Brain microvascular endothelial cell (primary cell): ENCODE measurements around the gene PHGDH.

Source experiments
- DNase-seq: peaks from one replicate; pipeline ENCODE4 v3.0.0-alpha.2; 2020
- H3K27ac ChIP-seq: fragments of 250-450 bp; sonication (Bioruptor Pico); 2 replicates; pipeline ENCODE4 v1.5.1; 2020; ENCODE audit warnings: mild to moderate bottlenecking, moderate library complexity
- H3K27me3 ChIP-seq: fragments of 250-450 bp; sonication (Bioruptor Pico); replicated peaks from 2 replicates; pipeline ENCODE4 v1.5.1; 2020; ENCODE audit warnings: mild to moderate bottlenecking
- H3K36me3 ChIP-seq: fragments of 250-450 bp; sonication (Bioruptor Pico); replicated peaks from 2 replicates; pipeline ENCODE4 v1.5.1; 2020; ENCODE audit warnings: mild to moderate bottlenecking
- H3K4me3 ChIP-seq: 2 replicates; pipeline ENCODE4 v1.5.1; 2011; ENCODE audit warnings: low read depth, mild to moderate bottlenecking, control low read depth, low read length, moderate library complexity
- in situ Hi-C: cut with HindIII; loops from 2 replicates; pipeline ENCODE4 v1.10.0; 2017; ENCODE audit warnings: low sequenced_read_pairs, low pct_ligation_motif_present
- TF ChIP-seq, protein P1 (sequence below): IDR thresholded peaks from 2 replicates; pipeline ENCODE4 v1.5.1; 2011; ENCODE audit warnings: low read depth, mild to moderate bottlenecking, moderate library complexity, low read length, control low read depth, inconsistent platforms; ENCODE audit errors: missing control alignments

The PHGDH gene

DNA sequence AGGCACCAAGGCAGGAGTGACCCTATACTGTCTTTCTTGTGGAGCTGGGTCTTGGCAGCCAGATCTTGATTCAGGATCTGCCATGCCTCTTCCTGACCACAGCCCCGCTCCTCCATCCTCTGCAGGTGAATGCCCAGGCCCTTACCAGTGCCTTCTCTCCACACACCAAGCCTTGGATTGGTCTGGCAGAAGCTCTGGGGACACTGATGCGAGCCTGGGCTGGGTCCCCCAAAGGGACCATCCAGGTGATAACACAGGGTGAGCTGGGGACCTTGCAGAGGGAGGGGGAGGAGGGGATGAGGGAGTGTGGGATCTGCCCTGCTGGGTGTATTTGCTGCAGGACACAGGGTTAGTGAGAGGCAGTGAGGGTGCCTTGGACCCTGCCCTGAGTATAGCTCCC lies 28.5 kb downstream of the PHGDH start:
- H3K27me3 ChIP-seq, result no peaks in the 10 kb centered on the region
- no peak overlapping the region for H3K27ac ChIP-seq
- no peak for DNase-seq
- no peak overlapping the region for H3K4me3 ChIP-seq
- in situ Hi-C loops, result no loop called here
- TF ChIP-seq, protein P1, sequence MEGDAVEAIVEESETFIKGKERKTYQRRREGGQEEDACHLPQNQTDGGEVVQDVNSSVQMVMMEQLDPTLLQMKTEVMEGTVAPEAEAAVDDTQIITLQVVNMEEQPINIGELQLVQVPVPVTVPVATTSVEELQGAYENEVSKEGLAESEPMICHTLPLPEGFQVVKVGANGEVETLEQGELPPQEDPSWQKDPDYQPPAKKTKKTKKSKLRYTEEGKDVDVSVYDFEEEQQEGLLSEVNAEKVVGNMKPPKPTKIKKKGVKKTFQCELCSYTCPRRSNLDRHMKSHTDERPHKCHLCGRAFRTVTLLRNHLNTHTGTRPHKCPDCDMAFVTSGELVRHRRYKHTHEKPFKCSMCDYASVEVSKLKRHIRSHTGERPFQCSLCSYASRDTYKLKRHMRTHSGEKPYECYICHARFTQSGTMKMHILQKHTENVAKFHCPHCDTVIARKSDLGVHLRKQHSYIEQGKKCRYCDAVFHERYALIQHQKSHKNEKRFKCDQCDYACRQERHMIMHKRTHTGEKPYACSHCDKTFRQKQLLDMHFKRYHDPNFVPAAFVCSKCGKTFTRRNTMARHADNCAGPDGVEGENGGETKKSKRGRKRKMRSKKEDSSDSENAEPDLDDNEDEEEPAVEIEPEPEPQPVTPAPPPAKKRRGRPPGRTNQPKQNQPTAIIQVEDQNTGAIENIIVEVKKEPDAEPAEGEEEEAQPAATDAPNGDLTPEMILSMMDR, result no peak
- H3K36me3 ChIP-seq, result peaks cover 21% of the 10 kb centered on the region

DNA sequence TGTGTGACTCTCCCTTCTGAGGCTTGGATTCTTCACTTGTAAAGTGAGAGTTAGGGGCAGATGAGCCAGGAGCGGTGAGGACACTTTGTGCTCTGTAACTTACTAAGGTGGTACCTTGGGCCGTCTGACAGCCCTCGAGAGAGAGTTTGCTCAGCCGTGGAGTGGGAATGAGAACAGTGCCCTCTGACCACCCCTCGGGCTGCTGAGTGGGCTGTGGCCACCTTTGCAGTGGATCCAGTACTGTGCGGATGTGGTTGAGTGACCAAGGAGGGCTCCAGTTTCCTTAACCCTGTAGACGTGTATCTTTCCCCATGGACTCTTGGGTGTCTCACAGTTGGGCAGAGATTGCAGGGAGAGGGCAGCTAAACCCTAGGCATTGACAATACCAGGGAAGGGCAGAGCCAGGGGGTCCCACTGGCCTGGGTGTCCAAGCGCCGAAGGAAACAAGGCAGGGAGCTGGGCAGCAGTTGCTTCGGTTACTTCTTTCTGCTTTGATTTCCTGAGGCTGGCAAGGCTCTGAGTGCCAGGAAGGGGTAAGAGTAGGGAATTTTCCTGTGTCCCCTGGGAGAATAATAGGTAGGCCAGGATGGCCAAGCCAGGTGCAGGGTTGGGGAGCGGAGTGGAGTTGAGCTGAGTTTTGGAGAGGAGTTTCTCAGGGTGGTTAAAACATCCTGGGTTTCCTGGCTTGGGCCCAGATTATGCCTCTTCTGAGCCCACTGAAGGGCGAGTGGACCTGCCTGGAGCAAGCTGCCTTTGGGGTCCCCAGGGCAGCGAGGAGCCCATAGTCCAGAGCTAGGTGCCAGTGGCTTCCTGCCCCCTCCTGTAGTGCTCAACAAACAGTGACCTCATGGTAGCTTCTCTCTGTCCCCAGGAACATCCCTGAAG lies 29.4 kb downstream of the PHGDH start:
- H3K4me3 ChIP-seq, result no peak overlapping the region
- no peak overlapping the region for H3K27ac ChIP-seq
- TF ChIP-seq, protein P1, result no peak
- in situ Hi-C loops, result no loop called here
- no peak for DNase-seq
- no peaks in the 10 kb centered on the region for H3K27me3 ChIP-seq
- peaks cover 14% of the 10 kb centered on the region for H3K36me3 ChIP-seq

DNA sequence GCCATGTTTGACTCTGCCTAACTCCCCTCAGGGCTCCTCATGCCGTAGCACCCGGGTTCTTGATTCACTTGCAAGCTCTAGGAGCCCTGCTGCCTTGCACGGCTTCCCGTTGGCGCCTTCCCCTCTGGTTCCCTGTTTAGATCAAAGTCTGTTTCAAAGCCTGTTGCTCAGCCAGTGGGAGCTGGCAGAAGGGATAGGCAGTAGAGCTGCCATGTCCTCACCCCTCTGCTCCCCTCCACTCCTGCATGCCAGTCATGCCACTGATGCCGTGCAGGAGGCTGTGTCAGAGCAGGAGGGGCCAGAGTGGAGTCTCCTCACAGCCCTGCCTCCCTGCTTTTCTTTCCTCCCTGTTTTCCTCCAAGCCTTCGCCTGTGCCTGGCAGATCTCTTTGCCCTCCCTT lies 30.5 kb downstream of the PHGDH start:
- DNase-seq, result no peak
- in situ Hi-C loops, result no loop called here
- H3K27me3 ChIP-seq, result no peaks in the 10 kb centered on the region
- TF ChIP-seq, protein P1, result no peak
- no peak overlapping the region for H3K4me3 ChIP-seq
- no peak overlapping the region for H3K27ac ChIP-seq
- peaks cover 4% of the 10 kb centered on the region for H3K36me3 ChIP-seq

DNA sequence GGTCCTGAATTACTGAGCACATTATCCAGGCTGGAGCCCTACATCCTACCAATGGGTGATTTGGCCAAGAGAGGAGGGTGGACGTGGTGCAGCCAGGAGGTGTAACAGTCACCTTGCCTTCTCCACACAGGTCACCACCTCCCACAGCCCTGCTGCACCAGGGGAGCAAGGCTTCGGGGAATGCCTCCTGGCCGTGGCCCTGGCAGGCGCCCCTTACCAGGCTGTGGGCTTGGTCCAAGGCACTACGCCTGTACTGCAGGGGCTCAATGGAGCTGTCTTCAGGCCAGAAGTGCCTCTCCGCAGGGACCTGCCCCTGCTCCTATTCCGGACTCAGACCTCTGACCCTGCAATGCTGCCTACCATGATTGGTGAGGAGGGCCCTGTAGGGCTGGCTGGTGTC lies 30.9 kb downstream of the PHGDH start:
- no peak for DNase-seq
- peaks cover 4% of the 10 kb centered on the region for H3K36me3 ChIP-seq
- no peak overlapping the region for H3K27ac ChIP-seq
- H3K4me3 ChIP-seq, result no peak overlapping the region
- TF ChIP-seq, protein P1, result no peak
- in situ Hi-C loops, result no loop called here
- no peaks in the 10 kb centered on the region for H3K27me3 ChIP-seq

DNA sequence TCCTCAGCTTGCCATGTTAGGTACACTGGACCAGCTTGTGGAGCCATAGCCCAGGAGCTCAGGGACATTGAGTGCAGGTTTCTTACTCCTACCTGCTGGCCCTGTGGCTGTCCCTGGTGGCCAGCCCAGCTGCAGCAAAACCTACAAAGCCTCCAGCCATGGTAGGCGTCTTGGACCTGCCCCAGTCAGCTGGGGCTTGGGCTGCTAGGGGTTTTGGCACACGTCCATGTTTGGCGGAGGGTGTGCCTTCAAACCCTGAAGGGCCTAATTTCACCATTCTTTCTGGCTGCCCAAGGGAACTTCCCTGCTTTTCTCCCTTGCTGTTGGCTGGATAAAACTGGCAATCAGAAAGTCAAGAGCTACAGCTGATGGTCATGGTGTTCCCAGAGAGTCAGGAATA lies 31.6 kb downstream of the PHGDH start:
- no peak for DNase-seq
- Histone ChIP-seq H3K27ac (no peak overlapping the region), H3K27me3 (no peaks in the 10 kb centered on the region), H3K36me3 (peaks cover 4% of the 10 kb centered on the region), H3K4me3 (no peak overlapping the region)
- in situ Hi-C loops, result no loop called here
- TF ChIP-seq, protein P1, result no peak
